Rectal smooth muscle tissue (tissue), 1 donor: ENCODE data around the gene ACBD6.
"Not testable (repeated sequence)": the region's sequence is repeated elsewhere in the genome, so short reads cannot be mapped to it uniquely, and the experiment has no call there.

Source experiments
- H3K27ac ChIP-seq: one replicate; pipeline ENCODE4 v1.7.0; 2013; ENCODE audit warnings: low read depth, low read length, inconsistent platforms
- H3K27me3 ChIP-seq: one replicate; pipeline ENCODE4 v1.7.0; 2013; ENCODE audit warnings: low read length; ENCODE audit not compliant: control insufficient read depth, insufficient read depth
- H3K36me3 ChIP-seq: one replicate; pipeline ENCODE4 v1.7.0; 2013; ENCODE audit warnings: low read length; ENCODE audit not compliant: control insufficient read depth, insufficient read depth
- H3K4me1 ChIP-seq: one replicate; pipeline ENCODE4 v1.7.0; 2013; ENCODE audit warnings: low read length; ENCODE audit not compliant: control insufficient read depth, insufficient read depth
- H3K4me3 ChIP-seq: one replicate; pipeline ENCODE4 v1.7.0; 2013; ENCODE audit warnings: low read length
- H3K9ac ChIP-seq: one replicate; pipeline ENCODE4 v1.7.0; 2013; ENCODE audit warnings: low read length

ACBD6 gene

DNA sequence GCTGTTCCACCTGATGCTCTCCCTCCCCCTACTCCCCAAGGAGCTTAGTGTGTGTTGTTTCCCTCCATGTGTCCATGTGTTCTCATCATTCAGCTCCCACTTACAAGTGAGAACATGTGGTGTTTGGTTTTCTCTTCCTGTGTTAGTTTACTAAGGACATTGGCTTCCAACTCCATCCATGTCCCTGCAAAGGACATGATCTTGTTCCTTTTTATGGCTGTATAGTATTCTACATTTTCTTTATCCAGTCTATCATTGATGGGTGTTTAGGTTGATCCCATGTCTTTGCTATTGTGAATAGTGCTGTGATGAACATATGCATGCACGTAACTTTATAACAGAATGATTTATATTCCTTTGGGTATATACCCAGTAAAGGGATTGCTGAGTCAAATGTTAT is 81.2 kb downstream of the ACBD6 start:
- H3K9ac ChIP-seq, H3K27ac ChIP-seq, H3K4me1 ChIP-seq, H3K36me3 ChIP-seq, H3K27me3 ChIP-seq, H3K4me3 ChIP-seq: not testable (repeated sequence)

DNA sequence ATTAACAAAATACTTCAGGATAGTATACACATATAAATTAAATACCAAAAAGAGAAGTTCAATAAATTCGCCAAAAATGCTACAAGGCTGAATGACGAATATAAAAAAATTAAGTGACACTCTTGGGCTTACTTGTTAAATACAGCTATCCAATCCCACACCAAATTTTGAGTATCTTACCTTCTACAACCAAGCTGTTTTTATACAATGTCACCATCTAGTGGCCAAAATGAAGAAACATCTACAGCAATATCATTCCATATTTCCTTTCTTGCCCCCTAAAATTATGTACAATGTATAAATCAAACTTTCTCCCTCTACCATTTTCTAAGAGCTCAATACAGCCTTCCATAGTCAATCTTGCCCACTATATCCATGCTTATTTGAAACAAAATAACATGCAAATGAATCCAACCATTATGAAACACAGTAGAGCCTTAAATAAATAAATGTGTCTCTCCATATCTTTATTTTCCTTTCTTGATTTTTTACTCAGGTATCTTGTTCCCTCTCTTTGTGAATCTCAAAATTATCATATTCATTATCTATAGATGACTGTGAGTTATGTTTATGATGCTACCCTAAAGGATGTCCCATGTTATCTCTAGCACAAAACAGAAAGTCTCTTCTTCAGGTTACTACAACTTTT is 86.3 kb downstream of the ACBD6 start:
- no peaks in the 10 kb centered on the region for H3K27me3 ChIP-seq
- H3K27ac ChIP-seq, result no peak overlapping the region
- H3K4me1 ChIP-seq, result no peaks in the 10 kb centered on the region
- H3K36me3 ChIP-seq, result peaks cover 2% of the 10 kb centered on the region
- no peak overlapping the region for H3K9ac ChIP-seq
- H3K4me3 ChIP-seq, result no peak overlapping the region

DNA sequence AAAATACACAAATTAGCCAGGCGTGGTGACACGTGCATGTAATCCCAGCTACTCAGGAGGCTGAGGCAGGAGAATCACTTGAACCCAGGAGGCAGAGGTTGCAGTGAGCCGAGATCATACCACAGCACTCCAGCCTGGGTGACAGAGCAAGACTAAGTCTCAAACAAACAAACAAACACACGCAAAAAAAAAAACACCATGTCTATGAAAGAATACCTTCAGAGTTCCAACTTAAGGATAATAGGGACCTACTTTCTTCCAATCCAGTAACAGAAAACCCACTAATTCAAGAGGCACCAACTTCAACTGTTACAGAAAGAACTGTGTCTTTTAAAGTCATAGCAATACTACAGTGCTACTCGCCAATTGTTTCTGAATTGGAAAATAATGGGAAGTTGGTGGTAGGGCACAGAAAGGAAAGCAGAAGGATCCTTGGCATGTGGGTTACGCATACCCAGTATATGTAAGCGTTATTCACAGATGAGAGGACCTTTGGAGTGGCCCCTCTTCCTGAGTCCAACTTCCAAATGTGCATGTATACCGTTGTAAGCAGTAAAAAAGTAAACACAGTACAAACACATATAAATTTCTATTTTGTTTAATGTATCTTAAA is 87.0 kb downstream of the ACBD6 start:
- Histone ChIP-seq H3K4me1 (no peaks in the 10 kb centered on the region), H3K36me3 (peaks cover 2% of the 10 kb centered on the region), H3K27ac (no peak overlapping the region), H3K9ac (no peak overlapping the region), H3K4me3 (no peak overlapping the region), H3K27me3 (no peaks in the 10 kb centered on the region)

DNA sequence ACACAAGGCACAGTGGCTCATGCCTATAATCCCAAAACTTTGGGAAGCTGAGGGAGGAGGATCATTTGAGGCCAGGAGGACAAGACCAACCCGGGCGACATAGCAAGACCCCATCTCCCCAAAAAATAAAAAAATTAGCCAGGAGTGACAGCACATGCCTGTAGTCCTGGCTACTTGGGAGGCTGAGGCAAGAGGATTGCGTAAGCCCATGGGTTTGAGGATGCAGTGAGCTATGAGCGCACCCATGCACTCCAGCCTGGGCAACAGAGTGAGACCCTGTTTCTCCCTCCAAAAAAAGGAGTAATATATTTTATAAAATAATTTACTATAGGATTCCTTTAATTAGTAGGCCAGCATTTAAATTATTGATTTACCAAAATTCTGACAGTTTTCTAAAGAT is 89.8 kb downstream of the ACBD6 start:
- H3K27me3 ChIP-seq, result no peaks in the 10 kb centered on the region
- no peaks in the 10 kb centered on the region for H3K4me1 ChIP-seq
- no peak overlapping the region for H3K27ac ChIP-seq
- H3K36me3 ChIP-seq, result peaks cover 5% of the 10 kb centered on the region
- H3K4me3 ChIP-seq, result no peak overlapping the region
- H3K9ac ChIP-seq, result no peak overlapping the region

DNA sequence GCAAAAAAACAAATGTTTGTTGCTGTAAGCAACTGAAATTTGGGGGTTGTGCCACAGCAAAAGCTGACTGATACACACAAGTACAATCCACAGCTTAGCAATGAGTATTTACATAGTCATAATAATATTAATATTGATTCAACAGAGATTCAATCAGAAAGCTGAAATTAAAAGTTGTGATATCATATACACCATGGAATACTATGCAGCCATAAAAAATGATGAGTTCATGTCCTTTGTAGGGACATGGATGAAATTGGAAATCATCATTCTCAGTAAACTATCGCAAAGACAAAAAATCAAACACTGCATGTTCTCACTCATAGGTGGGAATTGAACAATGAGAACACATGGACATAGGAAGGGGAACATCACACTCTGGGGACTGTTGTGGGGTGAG is 94.2 kb downstream of the ACBD6 start:
- not testable (repeated sequence) for H3K4me3 ChIP-seq, H3K36me3 ChIP-seq, H3K27ac ChIP-seq, H3K9ac ChIP-seq, H3K27me3 ChIP-seq, H3K4me1 ChIP-seq

DNA sequence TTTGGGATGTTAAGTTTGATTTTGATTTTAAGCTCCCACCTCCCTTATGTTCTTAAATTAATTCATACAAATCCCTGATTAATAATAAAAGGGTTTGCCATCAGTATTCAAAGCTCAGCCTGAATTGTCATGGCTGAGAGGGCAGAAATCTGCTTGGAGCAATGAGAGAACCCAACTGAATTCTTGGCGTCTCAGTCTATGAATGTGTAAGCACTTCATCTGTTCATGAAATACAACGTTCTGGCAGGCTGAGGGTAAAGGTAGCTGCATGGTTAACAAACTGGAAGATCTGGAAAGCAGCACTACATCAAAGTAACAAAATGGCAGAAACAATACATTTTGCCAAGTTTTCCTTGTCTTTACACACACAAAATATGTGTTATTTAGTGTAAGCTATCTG is 95.3 kb downstream of the ACBD6 start:
- Histone ChIP-seq H3K27me3 (no peaks in the 10 kb centered on the region), H3K4me3 (no peak overlapping the region), H3K4me1 (no peaks in the 10 kb centered on the region), H3K36me3 (peaks cover 5% of the 10 kb centered on the region), H3K27ac (no peak overlapping the region), H3K9ac (no peak overlapping the region)

DNA sequence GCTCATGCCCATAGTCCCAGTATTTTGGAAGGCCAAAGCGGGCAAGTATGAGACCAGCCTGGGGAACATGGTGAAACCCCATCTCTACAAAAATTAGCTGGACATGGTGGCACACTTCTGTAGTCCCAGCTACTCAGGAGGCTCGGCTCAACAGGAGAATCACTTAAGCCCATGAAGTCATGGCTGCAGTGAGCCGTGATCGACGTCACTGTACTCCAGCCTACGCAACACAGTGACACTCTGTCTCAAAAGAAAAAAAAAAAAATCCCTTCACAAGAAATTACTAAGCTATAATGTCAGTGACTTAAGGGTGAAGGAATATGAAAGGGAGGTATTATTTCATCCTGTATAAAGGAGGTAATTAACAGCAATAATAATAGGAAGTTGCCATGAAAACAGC is 99.8 kb downstream of the ACBD6 start:
- H3K27me3 ChIP-seq, result no peaks in the 10 kb centered on the region
- no peaks in the 10 kb centered on the region for H3K4me1 ChIP-seq
- H3K36me3 ChIP-seq, result no peaks in the 10 kb centered on the region
- H3K27ac ChIP-seq, result no peak overlapping the region
- H3K4me3 ChIP-seq, result no peak overlapping the region
- H3K9ac ChIP-seq, result no peak overlapping the region

DNA sequence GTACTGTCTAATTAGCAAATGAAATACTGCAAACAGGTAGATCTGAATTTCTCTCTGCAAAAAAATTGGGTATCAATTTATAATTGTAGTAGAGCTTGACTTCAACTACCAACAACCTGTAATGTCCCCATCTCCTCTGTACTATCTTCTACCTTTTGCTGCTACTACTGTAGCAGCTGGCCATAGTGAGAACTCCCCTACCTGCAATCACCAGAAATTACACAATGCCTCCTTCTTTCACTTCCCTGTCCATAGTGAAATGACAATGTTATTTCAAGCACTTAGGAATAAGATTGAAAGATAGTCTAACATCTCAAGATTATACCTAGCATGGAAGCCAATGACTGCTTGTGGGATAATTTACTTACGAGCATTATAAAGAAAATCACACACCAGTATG is 100.4 kb downstream of the ACBD6 start:
- H3K9ac ChIP-seq, result no peak overlapping the region
- no peaks in the 10 kb centered on the region for H3K27me3 ChIP-seq
- no peak overlapping the region for H3K27ac ChIP-seq
- H3K4me3 ChIP-seq, result no peak overlapping the region
- H3K4me1 ChIP-seq, result no peaks in the 10 kb centered on the region
- H3K36me3 ChIP-seq, result no peaks in the 10 kb centered on the region

DNA sequence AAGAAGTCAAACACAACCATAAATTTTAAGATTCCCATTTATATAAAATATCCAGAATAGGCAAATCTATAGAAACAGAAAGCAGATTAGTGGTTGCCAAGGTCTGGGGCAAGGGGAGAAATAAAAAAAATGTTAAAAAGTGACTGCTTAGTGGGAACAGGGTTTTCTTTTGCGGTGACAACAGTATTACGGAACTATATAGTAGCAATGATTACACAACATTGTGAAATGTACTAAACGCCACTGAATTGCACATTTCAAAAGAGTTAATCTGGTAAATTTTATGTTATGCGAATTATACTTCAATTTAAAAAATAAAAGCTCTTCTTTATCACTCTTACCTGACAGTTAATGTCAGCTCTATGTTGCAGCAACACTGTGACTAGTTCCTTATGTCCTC is 105.2 kb downstream of the ACBD6 start:
- Histone ChIP-seq H3K27ac (no peak overlapping the region), H3K27me3 (no peaks in the 10 kb centered on the region), H3K9ac (no peak overlapping the region), H3K4me3 (no peak overlapping the region), H3K36me3 (no peaks in the 10 kb centered on the region), H3K4me1 (no peaks in the 10 kb centered on the region)

DNA sequence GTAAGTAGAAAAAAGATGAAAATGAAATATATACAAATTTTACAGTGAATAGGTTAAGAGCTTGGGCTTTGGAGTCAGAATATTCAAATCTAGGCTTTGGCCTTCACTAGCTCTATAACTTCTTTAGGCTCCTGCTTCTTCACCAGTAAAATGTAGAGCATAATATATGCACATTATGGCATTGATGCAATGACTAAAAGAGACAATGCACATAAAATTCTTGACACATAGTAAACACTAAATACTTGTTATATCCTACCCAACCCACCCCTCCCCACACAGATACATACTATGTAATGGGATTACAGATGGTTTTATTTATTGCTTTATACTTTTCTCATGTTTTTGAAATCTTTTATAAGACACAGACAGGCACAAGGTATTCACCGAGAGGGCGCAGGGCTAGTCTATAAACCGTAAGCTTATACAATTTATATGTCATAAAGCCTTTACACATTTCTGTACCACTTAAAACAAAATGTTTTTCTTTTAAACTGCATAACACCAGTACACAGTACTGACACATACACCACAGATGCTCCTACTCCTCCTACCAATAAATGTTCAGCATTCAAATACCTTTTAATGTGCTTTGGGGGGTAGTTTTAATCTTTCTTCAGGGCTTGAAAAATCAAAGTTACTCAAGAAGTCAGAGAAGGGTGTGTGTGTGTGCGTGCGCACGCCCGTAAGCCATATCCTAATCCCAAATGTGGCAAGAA is 109.8 kb downstream of the ACBD6 start:
- Histone ChIP-seq H3K9ac (no peak overlapping the region), H3K27ac (no peak overlapping the region), H3K27me3 (no peaks in the 10 kb centered on the region), H3K4me3 (no peak overlapping the region), H3K4me1 (no peaks in the 10 kb centered on the region), H3K36me3 (no peaks in the 10 kb centered on the region)

DNA sequence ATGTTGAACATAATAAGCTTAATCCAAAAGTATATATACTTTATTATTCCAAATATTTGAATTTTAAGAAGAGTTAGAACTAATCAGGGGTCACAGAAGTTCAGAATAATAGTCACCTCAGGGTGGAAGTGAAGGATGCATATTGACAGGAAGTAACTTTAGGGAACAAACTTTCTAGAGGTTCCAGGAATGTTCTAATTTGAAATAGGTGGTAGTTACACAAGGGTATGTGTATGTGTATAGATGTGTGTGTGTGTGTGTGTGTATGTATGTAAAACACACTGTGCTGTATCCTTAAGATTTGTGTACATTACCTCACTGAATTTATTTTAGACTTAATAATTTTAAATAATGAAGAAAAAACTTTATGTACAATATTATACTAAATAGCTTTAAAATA is 110.4 kb downstream of the ACBD6 start:
- Histone ChIP-seq H3K36me3 (no peaks in the 10 kb centered on the region), H3K27ac (no peak overlapping the region), H3K4me1 (no peaks in the 10 kb centered on the region), H3K27me3 (no peaks in the 10 kb centered on the region), H3K4me3 (no peak overlapping the region), H3K9ac (no peak overlapping the region)

DNA sequence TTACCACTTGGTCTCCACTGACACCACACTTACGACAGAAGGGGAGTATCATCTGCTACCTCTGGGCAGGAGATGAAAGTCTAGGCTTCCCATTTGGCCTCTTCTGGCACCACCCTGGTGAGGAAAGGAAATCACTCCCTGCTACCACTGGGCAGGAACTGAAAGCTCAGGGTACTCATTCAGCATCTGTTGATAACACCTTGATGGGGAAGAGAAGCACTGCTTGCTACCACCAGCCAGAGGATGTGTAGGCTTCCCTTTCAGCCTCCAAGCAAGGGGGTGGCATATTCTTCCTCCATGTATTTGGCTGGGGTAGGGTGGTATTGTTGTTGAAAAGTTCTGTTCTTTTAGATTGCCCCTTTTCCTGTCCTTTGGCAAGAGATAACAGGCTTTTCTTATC is 115.0 kb downstream of the ACBD6 start:
- Histone ChIP-seq H3K4me1 (no peaks in the 10 kb centered on the region), H3K27ac (no peak overlapping the region), H3K4me3 (no peak overlapping the region), H3K36me3 (no peaks in the 10 kb centered on the region), H3K27me3 (no peaks in the 10 kb centered on the region), H3K9ac (no peak overlapping the region)
